PC-9 (cell line): ENCODE data around the gene SLC22A12.

ENCODE experiments used
- CTCF ChIP-seq: fragments of 200-600 bp; sonication (generic); conservative IDR thresholded peaks from 2 replicates; pipeline ENCODE4 v1.6.1; 2017; ENCODE audit warnings: mixed run types, antibody characterized with exemption, mild to moderate bottlenecking, moderate library complexity
- EZH2 ChIP-seq: fragments of 200-600 bp; sonication (generic); IDR thresholded peaks from 2 replicates; pipeline ENCODE4 v1.8.0; 2017; ENCODE audit warnings: antibody characterized with exemption, low read depth

- TF ChIP-seq CTCF (no peak), EZH2 (no peak)
Measured at GRCh38 chr11:64611176-64611575, 20.2 kb downstream of the SLC22A12 start.
